ENCODE results near the gene ZNF92.
"Not testable (repeated sequence)": the region's sequence is repeated elsewhere in the genome, so short reads cannot be mapped to it uniquely, and the experiment has no call there.

The ZNF92 gene

DNA sequence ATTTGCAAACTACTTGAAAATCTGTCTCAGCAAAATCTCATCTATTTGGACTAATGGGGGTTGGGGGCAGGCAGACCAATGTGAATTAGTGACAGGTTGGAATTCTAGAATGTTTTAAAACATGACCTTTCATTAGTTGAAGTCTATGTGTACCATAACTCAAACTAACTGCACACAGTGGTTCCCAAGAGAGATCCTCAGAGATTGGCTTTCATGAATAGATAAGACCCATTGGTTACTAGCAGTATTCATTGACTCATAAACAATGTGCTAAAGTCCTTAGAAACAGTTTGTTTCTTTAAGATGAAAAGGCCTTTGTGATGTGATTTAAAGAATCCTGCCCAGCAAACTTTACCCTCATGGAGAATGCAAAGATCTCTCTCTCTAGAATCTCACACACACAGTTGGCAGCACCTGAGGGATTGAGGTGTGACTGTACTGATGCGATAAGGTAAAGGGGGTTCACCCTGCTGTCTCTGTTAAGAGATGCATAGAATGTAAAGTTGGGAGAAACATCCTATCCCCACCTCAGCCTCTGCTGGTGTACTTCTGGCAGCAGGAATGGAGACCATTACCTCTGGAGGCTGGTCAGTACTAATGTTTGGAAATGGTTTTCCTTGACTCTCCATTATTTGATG, 70.7 kb downstream of the ZNF92 start:
- no peak overlapping the region for H3K4me3 ChIP-seq (replicated peaks; ENCODE audit: low read depth, low read length)
- TF ChIP-seq, protein P1, sequence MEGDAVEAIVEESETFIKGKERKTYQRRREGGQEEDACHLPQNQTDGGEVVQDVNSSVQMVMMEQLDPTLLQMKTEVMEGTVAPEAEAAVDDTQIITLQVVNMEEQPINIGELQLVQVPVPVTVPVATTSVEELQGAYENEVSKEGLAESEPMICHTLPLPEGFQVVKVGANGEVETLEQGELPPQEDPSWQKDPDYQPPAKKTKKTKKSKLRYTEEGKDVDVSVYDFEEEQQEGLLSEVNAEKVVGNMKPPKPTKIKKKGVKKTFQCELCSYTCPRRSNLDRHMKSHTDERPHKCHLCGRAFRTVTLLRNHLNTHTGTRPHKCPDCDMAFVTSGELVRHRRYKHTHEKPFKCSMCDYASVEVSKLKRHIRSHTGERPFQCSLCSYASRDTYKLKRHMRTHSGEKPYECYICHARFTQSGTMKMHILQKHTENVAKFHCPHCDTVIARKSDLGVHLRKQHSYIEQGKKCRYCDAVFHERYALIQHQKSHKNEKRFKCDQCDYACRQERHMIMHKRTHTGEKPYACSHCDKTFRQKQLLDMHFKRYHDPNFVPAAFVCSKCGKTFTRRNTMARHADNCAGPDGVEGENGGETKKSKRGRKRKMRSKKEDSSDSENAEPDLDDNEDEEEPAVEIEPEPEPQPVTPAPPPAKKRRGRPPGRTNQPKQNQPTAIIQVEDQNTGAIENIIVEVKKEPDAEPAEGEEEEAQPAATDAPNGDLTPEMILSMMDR (IDR thresholded peaks at IDR 0.05; ENCODE audit: low read depth, low read length, missing control alignments), result no peak
- no peak for DNase-seq (ENCODE audit: extremely low read depth, low read depth)

DNA sequence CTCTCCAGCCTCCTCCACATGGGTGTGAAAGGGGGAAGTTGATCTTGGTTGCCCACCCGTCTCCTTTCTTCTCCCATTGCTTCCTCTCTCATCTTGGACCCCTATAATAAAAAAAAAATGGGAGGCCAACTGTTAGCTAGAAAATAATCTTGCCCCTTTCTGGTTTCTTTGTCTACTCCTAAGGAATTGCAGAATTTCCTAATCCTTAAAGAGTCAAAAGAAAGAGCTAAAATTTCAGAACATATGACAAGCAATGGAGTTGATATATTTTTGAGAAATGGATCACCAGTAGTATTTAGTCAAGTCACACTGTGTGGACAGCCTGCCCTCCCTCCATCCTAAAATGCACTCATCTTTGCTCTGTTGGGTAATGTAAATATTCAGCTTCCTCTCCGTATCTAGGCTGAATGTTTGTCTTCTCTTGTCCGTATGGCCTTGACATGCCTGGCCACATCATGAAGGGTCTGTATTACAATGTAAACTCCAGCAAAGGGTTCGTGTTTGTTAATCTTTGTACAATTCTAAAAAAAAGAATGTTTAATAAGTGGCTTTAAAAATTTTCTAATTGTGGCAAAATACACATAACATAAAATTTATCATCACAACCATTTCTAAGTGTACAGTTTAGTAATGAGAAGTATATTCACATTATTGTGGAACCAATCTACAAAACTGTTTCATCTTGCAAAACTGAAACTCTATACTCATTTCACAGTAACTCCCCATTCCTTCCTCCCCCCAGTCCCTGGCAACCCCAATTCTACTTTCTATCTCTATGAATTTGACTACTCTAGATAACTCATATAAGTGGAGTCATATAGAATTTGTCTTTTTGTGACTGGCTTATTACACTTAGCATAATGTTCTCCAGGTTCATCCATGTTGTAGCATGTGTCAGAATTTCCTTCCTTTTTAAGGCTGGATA, 71.5 kb downstream of the ZNF92 start:
- no peak overlapping the region for H3K4me3 ChIP-seq (replicated peaks; ENCODE audit: low read depth, low read length)
- DNase-seq (ENCODE audit: extremely low read depth, low read depth), result no peak
- TF ChIP-seq, protein P1 (IDR thresholded peaks at IDR 0.05; ENCODE audit: low read depth, low read length, missing control alignments), result no peak

DNA sequence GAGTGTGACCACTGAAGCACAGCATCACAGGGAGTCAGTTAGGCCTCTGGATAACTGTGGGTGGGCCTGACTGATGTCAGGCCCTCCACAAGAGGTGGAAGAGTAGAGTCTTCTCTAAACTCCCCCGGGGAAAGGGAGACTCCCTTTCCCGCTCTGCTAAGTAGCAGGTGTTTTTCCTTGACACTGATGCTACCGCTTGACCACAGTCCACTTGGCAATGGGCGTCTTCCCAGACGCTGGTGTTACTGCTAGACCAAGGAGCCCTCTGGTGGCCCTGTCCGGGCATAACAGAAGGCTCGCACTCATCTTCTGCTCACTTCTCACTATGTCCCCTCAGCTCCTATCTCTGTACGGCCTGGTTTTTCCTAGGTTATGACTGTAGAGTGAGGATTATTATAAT, 73.4 kb downstream of the ZNF92 start:
- not testable (repeated sequence) for H3K4me3 ChIP-seq (replicated peaks; ENCODE audit: low read depth, low read length); DNase-seq (ENCODE audit: extremely low read depth, low read depth)
- TF ChIP-seq, protein P1 (IDR thresholded peaks at IDR 0.05; ENCODE audit: low read depth, low read length, missing control alignments), result peak; percentile 39

DNA sequence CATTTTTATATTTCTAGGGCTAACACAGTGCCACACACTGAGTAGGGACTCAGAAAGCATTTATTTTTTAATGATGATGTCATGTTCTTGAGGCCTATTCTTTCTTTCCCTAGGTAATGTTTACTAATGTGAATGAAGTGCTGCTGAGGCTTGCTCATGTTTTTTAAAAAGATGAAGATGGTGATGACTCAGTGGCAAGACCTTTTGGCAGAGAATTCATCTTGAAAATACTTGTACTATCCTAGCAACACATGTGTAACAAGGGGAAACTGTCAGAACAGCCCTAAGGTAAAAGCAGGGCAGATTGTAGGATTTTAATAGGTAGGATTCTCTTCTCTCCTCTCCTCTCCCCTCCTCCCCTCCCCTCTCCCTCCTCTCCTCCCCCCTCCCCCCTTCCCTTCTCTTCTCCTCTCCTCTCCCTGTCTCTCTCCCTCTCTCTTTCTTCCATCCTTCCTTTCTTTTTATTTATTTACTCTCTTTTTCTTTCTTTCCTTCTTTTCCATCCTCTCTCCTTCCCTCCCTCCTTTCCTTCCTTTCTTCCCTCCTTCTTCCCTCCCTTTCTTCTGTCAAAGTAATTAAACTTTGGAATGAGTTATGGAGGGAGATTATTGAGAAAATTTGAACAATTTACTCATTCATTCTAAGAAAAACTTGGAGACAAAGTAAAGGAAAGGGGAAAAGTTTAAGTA, 75.3 kb downstream of the ZNF92 start:
- TF ChIP-seq, protein P1 (IDR thresholded peaks at IDR 0.05; ENCODE audit: low read depth, low read length, missing control alignments), result no peak
- H3K4me3 ChIP-seq (replicated peaks; ENCODE audit: low read depth, low read length), result no peak overlapping the region
- DNase-seq (ENCODE audit: extremely low read depth, low read depth), result peak; percentile 29

DNA sequence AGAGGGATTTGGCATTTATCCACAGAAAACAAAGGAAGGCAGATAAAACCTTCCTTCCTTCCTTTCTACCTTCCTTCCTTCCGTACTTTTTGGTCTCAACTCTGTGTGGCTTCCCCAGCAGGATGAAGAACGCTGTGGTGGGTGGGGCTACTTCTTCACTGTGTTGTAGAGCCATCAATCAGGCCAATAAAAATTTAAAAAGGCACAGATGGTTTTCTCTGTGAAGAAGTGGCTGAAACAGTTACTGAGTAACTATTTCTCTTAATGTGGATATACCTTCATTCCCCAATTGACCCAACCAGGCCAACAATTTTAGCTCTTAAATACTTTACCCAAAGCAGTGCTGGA, 75.8 kb downstream of the ZNF92 start:
- TF ChIP-seq, protein P1 (IDR thresholded peaks at IDR 0.05; ENCODE audit: low read depth, low read length, missing control alignments), result no peak
- DNase-seq (ENCODE audit: extremely low read depth, low read depth), result no peak
- no peak overlapping the region for H3K4me3 ChIP-seq (replicated peaks; ENCODE audit: low read depth, low read length)

Measured in HFF-Myc (cell line).